HG03280 (cell line): ENCODE results near the gene ATF7IP2.
"Not testable (repeated sequence)": the region's sequence is repeated elsewhere in the genome, so short reads cannot be mapped to it uniquely, and the experiment has no call there.

Experiments used
- ATAC-seq: cut with Tn5 transposase; IDR thresholded peaks from one replicate; pipeline ENCODE4 v1.9.1; 2021; ENCODE audit warnings: mild to moderate bottlenecking, moderate library complexity; ENCODE audit not compliant: unreplicated experiment

The ATF7IP2 gene

GRCh38 chr16:10371592-10371991 lies 14.3 kb upstream of the ATF7IP2 start:
- ATAC-seq: no peak

- no peak for ATAC-seq
Measured at GRCh38 chr16:10373556-10373955, 12.3 kb upstream of the ATF7IP2 start.

GRCh38 chr16:10376229-10376628 lies 9.6 kb upstream of the ATF7IP2 start:
- no peak for ATAC-seq

GRCh38 chr16:10383626-10384025 lies 2.2 kb upstream of the ATF7IP2 start:
- ATAC-seq: no peak

GRCh38 chr16:10386517-10387100 lies 748 bp downstream of the ATF7IP2 start:
- no peak for ATAC-seq

- ATAC-seq: no peak
Measured at GRCh38 chr16:10387188-10387617, 1.3 kb downstream of the ATF7IP2 start.

GRCh38 chr16:10388988-10389387 lies 3.1 kb downstream of the ATF7IP2 start:
- no peak for ATAC-seq

GRCh38 chr16:10390330-10390729 lies 4.5 kb downstream of the ATF7IP2 start:
- no peak for ATAC-seq

GRCh38 chr16:10390867-10391266 lies 5.0 kb downstream of the ATF7IP2 start:
- ATAC-seq: no peak

- no peak for ATAC-seq
Measured at GRCh38 chr16:10391339-10391738, 5.5 kb downstream of the ATF7IP2 start.

- no peak for ATAC-seq
Measured at GRCh38 chr16:10402975-10403374, 17.1 kb downstream of the ATF7IP2 start.

GRCh38 chr16:10405386-10405939 lies 19.6 kb downstream of the ATF7IP2 start:
- no peak for ATAC-seq

GRCh38 chr16:10408824-10409381 lies 23.0 kb downstream of the ATF7IP2 start:
- no peak for ATAC-seq

- ATAC-seq: not testable (repeated sequence)
Measured at GRCh38 chr16:10409713-10410112, 23.9 kb downstream of the ATF7IP2 start.

GRCh38 chr16:10410469-10410868 lies 24.6 kb downstream of the ATF7IP2 start:
- no peak for ATAC-seq

- ATAC-seq: no peak
Measured at GRCh38 chr16:10412935-10413601, 27.2 kb downstream of the ATF7IP2 start.

GRCh38 chr16:10418204-10418603 lies 32.3 kb downstream of the ATF7IP2 start:
- not testable (repeated sequence) for ATAC-seq

GRCh38 chr16:10419701-10420100 lies 33.8 kb downstream of the ATF7IP2 start:
- no peak for ATAC-seq

GRCh38 chr16:10421596-10421995 lies 35.7 kb downstream of the ATF7IP2 start:
- ATAC-seq: no peak

GRCh38 chr16:10428433-10429168 lies 42.7 kb downstream of the ATF7IP2 start:
- ATAC-seq: no peak

GRCh38 chr16:10429299-10429969 lies 43.6 kb downstream of the ATF7IP2 start:
- not testable (repeated sequence) for ATAC-seq
